ENCODE results near the gene SLC9A7.

Gene SLC9A7

GRCh38 chrX:46758956-46759644 is at the start of gene SLC9A7:
TSS of gene SLC9A7 (minus strand) at chrX:46759118. CDS start at chrX:46759029, 89 bp downstream.
- H3K4me1 Mint-ChIP-seq: no peaks in the 10 kb centered on the region
- H3K9me3 Mint-ChIP-seq: peaks cover 18% of the 10 kb centered on the region
- H3K27me3 Mint-ChIP-seq (ENCODE audit: low read depth): peaks cover 21% of the 10 kb centered on the region
- peak; percentile 66 to 78 (median 73) for TF ChIP-seq CTCF (IDR thresholded peaks at IDR 0.05; ENCODE audit: unreplicated experiment in 3 of 3)
- H3K27ac Mint-ChIP-seq: peak within 1 kb of the TSS in 1 of 3 experiments; percentile 18
- H3K36me3 Mint-ChIP-seq (ENCODE audit: low read depth): no peaks in the 10 kb centered on the region
- H3K4me3 Mint-ChIP-seq: peak within 1 kb of the TSS; percentile 86 to 91 (median 86)

- Mint-ChIP-seq H3K27me3 (ENCODE audit: low read depth) (no peaks in the 10 kb centered on the region), H3K4me1 (no peaks in the 10 kb centered on the region)
These were observed 46.4 kb upstream of the SLC9A7 start for GRCh38 chrX:46805270-46805669.

GRCh38 chrX:46803140-46803539 is 44.2 kb upstream of the SLC9A7 start:
- Mint-ChIP-seq H3K27ac (no peak overlapping the region), H3K27me3 (ENCODE audit: low read depth) (no peaks in the 10 kb centered on the region), H3K4me3 (no peak overlapping the region), H3K9me3 (peaks cover 9% of the 10 kb centered on the region), H3K36me3 (ENCODE audit: low read depth) (no peaks in the 10 kb centered on the region), H3K4me1 (no peaks in the 10 kb centered on the region)
- no peak for TF ChIP-seq CTCF (IDR thresholded peaks at IDR 0.05; ENCODE audit: unreplicated experiment in 3 of 3)

More at GRCh38 chrX:46805270-46805669, 46.4 kb upstream of the SLC9A7 start:
- TF ChIP-seq CTCF (IDR thresholded peaks at IDR 0.05; ENCODE audit: unreplicated experiment in 3 of 3): no peak
- H3K9me3 Mint-ChIP-seq: peaks cover 18% of the 10 kb centered on the region
- H3K27ac Mint-ChIP-seq: no peak overlapping the region
- no peaks in the 10 kb centered on the region for H3K36me3 Mint-ChIP-seq (ENCODE audit: low read depth)
- H3K4me3 Mint-ChIP-seq: no peak overlapping the region

- H3K4me3 Mint-ChIP-seq: no peak overlapping the region
- H3K36me3 Mint-ChIP-seq (ENCODE audit: low read depth): no peaks in the 10 kb centered on the region
- TF ChIP-seq CTCF (IDR thresholded peaks at IDR 0.05; ENCODE audit: unreplicated experiment in 3 of 3): peak; percentile 61 to 68 (median 63)
- H3K27me3 Mint-ChIP-seq (ENCODE audit: low read depth): no peaks in the 10 kb centered on the region
- peaks cover 5% of the 10 kb centered on the region for H3K4me1 Mint-ChIP-seq
- H3K9me3 Mint-ChIP-seq: peaks cover 13% of the 10 kb centered on the region
- H3K27ac Mint-ChIP-seq: no peak overlapping the region
These were observed 37.8 kb upstream of the SLC9A7 start for GRCh38 chrX:46796574-46797191.

- Mint-ChIP-seq H3K36me3 (ENCODE audit: low read depth) (no peaks in the 10 kb centered on the region), H3K9me3 (peaks cover 17% of the 10 kb centered on the region), H3K4me3 (no peak overlapping the region), H3K4me1 (peaks cover 5% of the 10 kb centered on the region), H3K27me3 (ENCODE audit: low read depth) (no peaks in the 10 kb centered on the region), H3K27ac (no peak overlapping the region)
- no peak for TF ChIP-seq CTCF (IDR thresholded peaks at IDR 0.05; ENCODE audit: unreplicated experiment in 3 of 3)
These were observed 34.6 kb upstream of the SLC9A7 start for GRCh38 chrX:46793386-46794143.

Data from nephron (organoid).